ENCODE data around the gene DHTKD1. TPM values are rescaled to one million over a fixed set of nuclear protein-coding genes. Genes with fewer than 3 reads are reported as not detected.
"Not testable (repeated sequence)": the region's sequence is repeated elsewhere in the genome, so short reads cannot be mapped to it uniquely, and the experiment has no call there.

Gene DHTKD1
- total RNA-seq, 1 donor from 2014 or later: 16.7 TPM

DNA sequence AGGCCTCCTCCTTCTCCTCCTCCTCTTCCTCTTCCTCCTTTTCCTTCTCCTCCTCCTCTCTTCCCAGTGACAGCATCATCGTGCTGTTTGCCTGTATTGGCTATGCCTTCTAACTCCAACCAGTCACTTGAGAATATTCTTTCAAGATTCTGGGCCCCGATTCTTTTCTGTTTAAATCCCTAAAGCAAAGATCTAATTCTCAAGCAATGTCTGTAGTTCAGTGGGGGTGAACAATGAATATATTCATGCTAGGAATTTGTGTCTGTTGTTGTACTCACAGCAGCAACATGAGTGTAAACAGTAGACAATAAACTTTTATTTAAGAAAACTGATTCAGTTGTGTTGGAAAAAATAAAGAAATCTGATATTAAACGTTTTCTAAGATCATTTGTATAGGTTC is 96.3 kb downstream of the DHTKD1 start:
- no peak overlapping the region for H3K4me3 ChIP-seq
- ATAC-seq (no peak), DNase-seq (no peak)
- H3K9me3 ChIP-seq: no peaks in the 10 kb centered on the region
- H3K27ac ChIP-seq: no peak overlapping the region
- no peaks in the 10 kb centered on the region for H3K4me1 ChIP-seq
- peaks cover 91% of the 10 kb centered on the region for H3K36me3 ChIP-seq
- no peaks in the 10 kb centered on the region for H3K27me3 ChIP-seq
- intact Hi-C loops (cut with DNase I): no loop called here
- TF ChIP-seq, protein P1, sequence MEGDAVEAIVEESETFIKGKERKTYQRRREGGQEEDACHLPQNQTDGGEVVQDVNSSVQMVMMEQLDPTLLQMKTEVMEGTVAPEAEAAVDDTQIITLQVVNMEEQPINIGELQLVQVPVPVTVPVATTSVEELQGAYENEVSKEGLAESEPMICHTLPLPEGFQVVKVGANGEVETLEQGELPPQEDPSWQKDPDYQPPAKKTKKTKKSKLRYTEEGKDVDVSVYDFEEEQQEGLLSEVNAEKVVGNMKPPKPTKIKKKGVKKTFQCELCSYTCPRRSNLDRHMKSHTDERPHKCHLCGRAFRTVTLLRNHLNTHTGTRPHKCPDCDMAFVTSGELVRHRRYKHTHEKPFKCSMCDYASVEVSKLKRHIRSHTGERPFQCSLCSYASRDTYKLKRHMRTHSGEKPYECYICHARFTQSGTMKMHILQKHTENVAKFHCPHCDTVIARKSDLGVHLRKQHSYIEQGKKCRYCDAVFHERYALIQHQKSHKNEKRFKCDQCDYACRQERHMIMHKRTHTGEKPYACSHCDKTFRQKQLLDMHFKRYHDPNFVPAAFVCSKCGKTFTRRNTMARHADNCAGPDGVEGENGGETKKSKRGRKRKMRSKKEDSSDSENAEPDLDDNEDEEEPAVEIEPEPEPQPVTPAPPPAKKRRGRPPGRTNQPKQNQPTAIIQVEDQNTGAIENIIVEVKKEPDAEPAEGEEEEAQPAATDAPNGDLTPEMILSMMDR (IDR thresholded peaks at IDR 0.05): no peak

DNA sequence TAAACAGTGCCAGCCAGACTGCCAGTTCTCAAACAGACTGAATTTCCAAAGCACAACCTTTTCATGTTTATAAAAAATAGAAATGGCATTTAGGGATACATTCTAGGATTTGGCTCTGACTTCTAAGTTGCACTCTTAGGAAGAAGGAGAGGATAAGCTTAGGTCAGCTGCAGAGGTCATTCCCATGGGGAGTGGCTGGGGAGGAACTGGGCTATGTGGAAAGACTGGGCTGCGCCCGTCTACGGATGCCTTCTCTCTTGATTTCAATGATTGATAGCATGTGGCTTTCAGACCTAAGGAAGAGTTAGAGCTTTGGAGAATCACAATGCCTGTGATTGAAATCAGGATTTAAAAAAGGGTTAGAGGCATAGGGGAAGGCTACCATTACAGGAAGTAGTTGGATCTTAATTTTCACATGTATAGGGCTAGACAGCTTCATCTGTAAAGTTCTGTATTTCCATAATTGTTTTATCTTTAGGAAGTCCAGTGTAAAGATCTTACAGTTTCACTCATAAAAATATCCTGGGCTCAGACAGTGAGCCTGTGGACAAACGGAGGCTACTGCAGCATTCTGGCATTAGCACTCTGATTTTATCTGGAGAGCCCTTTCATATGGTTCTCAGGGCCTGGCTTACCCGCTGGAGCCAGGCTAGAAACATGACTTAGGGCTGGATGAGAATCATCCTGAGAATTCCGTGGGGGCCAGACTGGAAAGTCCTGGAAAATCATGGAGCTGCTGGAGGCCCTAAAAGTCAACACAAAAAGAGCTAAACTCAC is 97.4 kb downstream of the DHTKD1 start:
- no peaks in the 10 kb centered on the region for H3K27me3 ChIP-seq
- H3K27ac ChIP-seq: no peak overlapping the region
- ATAC-seq: no peak
- no peak for DNase-seq
- H3K9me3 ChIP-seq: no peaks in the 10 kb centered on the region
- H3K4me3 ChIP-seq: no peak overlapping the region
- no peaks in the 10 kb centered on the region for H3K4me1 ChIP-seq
- H3K36me3 ChIP-seq: peaks cover 93% of the 10 kb centered on the region
- intact Hi-C loops (cut with DNase I): no loop called here
- TF ChIP-seq, protein P1 (IDR thresholded peaks at IDR 0.05): no peak

DNA sequence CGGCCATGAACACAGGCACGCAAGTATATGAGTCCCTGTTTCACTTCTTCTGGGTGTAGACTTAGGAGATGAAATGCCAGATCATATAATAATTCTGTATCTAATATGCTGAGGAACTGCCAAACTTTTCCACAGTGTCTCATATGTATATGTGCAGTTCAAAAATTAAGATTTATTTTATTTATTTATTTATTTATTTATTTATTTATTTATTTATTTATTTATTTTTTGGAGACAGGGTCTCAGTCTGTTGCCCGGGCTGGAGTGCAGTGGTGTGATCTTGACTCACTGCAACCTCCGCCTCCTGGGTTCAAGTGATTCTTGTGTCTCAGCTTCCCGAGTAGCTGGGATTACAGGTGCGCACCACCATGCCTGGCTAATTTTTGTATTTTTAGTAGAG is 102.8 kb downstream of the DHTKD1 start:
- H3K27ac ChIP-seq; intact Hi-C loops (cut with DNase I); H3K4me3 ChIP-seq; H3K9me3 ChIP-seq; H3K4me1 ChIP-seq; ATAC-seq; DNase-seq; H3K27me3 ChIP-seq: not testable (repeated sequence)
- peaks cover 98% of the 10 kb centered on the region for H3K36me3 ChIP-seq

Small RNAs within 50 kb of the gene (microRNA-seq; reads per million reads assigned to microRNA genes)
- gene MIR548AK (ENCODE audit: borderline microRNAs expressed): not detected

Other genes with a start within 250 kb of the DHTKD1 start
- gene PROSER2, start 245.6 kb upstream of the DHTKD1 start, total RNA-seq: 33.3 TPM
- gene UPF2, start 26.1 kb upstream of the DHTKD1 start, total RNA-seq: 20.1 TPM
- gene SEC61A2, start 60.7 kb downstream of the DHTKD1 start, total RNA-seq: 3.9 TPM
- 49.9 TPM for gene NUDT5, start 126.9 kb downstream of the DHTKD1 start, total RNA-seq
- 44.3 TPM for gene CDC123, start 127.2 kb downstream of the DHTKD1 start, total RNA-seq

Data from upper lobe of right lung (tissue), 1 donor.